ENCODE measurements around the gene ADGRB2.
A peak's percentile ranks its signal among the peaks of the same experiment; 100 is the strongest.

The ADGRB2 gene

GRCh38 chr1:31795096-31795675 is 31.0 kb upstream of the ADGRB2 start:
- DNase-seq (ENCODE audit: extremely low read depth in 1 of 2, low read depth in 1 of 2): no peak

- no peak for DNase-seq (ENCODE audit: extremely low read depth in 1 of 2, low read depth in 1 of 2)
Observed at GRCh38 chr1:31793586-31794285, 29.6 kb upstream of the ADGRB2 start.

DNA sequence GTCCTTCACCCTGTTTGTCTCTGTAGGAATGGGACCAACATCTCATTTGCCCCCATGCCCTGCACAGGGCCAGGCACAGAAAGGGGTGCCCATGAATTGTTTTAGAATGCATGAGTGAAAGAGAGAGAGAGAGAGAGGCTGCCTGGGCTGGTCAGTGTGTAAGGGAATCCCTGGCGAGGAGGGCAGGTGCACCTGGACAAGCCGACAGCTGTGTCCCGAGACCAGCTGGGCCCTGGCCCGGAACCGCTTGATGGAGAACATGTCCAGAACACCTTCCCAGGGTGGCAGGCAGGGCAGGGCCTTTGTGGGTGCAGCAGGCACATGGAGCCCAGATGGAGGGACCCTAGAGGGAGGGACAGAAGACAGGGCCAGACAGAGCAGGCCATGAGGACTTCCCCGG is 28.9 kb upstream of the ADGRB2 start:
- DNase-seq (ENCODE audit: extremely low read depth in 1 of 2, low read depth in 1 of 2): no peak

GRCh38 chr1:31792541-31792940 is 28.4 kb upstream of the ADGRB2 start:
- no peak for DNase-seq (ENCODE audit: extremely low read depth in 1 of 2, low read depth in 1 of 2)

DNA sequence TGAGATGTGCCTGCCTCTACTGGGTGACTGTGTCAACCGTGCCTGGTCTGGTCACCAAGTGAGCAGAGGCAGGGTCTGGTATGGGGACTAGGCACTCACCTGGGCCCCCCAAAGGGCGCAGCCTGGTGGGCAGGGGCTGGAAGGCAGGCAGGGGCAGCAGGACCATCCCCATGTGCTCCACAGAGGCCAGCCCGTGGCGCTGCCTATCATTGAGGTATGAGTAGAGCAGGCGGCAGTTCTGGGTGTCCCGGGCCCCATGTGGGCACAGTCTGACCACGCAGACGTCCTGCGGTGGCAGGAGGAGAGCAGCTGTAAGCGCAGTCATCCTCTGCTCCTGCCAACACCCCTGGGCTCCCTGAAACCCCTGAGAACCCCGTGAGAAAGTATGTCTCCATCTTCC is 28.0 kb upstream of the ADGRB2 start:
- DNase-seq (ENCODE audit: extremely low read depth in 1 of 2, low read depth in 1 of 2): no peak

GRCh38 chr1:31791131-31791858 is 27.2 kb upstream of the ADGRB2 start:
- no peak for DNase-seq (ENCODE audit: extremely low read depth in 1 of 2, low read depth in 1 of 2)

DNA sequence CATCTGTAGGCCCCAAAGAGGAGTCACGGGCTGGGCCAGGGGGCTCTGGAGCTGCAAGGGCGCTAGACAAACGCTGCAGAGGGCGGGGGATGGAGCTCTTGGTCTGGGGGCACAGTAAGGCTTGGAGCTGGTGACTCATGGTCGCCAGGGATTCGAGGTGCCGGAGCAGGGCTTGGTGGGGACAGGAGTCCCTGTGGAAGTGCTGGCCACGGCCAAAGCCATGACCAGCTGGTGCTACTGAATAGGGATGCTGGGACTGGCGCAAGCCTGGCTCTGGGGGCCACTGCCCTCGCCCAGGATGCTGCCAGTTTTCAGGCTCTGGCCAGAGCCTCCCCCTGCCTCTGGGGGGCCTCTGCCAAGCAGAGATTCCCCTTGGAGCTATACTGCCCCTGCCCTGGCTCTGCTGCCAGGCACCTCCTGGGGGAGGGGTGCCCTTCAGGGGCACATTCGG is 26.5 kb upstream of the ADGRB2 start:
- no peak for DNase-seq (ENCODE audit: extremely low read depth in 1 of 2, low read depth in 1 of 2)

DNA sequence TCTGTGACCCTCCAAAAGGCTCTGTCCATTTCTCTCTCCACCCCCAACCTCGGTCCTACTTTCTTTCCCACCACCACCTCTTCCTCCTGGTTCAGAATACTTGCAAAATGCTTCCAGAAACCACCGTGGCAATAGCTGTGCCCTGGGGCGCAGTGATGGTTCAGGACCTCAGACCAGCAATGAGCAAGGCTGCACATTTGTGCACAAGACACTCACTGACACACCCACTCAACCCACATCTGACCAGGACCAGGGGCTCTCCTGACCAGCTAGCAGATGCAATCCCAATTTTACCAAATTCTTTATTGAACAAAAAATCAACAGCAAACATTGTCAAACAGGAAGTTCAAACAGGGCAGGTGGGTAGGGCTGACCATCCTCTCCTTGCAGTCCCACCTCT is 26.0 kb upstream of the ADGRB2 start:
- no peak for DNase-seq (ENCODE audit: extremely low read depth in 1 of 2, low read depth in 1 of 2)

DNA sequence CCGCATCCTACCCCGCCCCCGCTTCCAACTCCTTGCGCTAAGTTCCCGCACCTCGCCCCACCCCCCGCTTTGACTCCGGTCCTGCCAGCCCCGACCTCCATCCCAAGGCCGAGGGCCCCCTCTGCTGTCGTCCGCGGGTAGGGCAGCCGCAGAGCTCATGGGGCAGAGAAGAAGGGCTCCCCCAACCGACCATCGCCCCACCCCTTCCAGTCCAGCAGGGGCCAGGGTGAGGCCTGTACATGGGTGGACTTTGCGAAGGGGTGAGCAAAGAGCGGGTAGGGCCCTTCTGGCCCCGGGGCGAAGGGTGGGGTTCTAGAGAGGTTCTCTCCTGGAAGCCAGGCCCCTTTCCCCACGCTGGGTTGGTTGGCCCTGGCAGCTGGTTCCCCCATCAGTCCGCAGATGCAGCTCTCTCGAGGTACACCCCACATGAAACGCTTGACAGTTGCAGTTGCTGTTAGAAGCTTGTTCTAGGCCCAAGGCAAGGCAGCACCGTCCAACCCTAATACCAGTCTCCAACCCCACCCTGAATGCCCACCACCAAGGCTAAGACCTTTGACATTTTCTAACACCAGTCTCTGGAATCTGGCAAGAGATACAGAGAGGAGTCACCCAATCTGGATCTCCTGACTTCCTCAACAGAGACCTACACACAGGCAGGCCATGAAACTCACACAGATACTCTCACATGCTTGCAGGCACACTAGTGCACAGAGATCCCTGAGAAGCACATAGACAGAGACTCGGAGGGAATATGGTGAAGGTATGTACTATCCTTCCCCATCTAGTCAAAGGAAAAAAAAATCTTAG is 25.3 kb upstream of the ADGRB2 start:
- DNase-seq (ENCODE audit: extremely low read depth in 1 of 2, low read depth in 1 of 2): peak; percentile 89 to 95

DNA sequence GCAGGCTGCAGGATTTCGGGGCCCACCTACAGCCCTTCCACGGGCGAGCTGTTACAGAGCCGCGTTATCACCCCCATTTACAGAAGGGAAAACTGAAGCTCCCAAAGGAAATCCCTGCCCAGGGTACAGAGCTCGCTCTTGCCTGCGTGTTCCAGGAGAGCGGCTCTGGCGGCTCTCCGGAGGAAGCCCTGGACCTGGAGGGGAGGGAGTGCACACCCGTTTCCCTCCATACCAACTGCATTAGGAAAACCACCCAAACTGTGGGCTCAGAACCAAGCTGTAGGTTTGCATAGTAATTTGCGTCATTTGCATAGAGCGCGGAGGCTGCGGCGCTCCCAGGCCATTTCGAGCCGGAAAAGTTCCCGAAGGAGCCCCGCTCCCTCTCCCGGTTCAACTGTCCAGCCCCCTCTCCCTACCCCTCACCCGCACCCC is 24.7 kb upstream of the ADGRB2 start:
- DNase-seq (ENCODE audit: extremely low read depth in 1 of 2, low read depth in 1 of 2): no peak

DNA sequence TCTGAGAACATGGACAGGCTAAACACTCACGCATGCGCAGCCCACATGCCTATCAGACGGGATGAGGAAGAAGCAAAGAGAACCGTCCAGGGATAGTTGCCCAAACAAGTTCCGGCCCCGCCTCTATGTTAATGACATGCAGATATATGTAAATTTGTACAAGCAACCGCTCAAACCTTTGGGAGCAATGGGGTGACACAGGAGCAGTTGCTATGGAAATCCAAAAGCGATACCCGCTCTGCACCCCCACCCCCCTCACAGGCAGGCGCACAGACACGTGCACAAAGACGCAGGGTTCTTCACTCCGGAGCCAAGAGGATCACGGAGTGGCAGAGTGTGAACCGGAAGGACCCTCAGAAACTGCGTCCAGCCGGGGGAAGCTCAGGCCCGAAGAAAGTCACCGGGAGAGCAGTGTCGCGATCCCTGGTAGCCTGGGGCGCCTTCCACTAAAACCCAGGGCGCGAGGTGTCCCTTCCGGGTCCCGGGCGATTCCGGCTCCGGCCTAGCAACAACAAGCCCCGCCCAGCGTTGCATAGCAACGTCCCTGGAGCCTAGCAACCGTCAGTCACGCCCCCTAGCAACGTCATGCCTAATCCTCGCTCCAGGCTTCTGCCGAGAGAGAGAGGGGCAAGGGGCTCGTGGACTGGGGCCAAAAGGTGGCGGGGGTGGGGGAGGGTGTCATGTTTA is 24.1 kb upstream of the ADGRB2 start:
- peak; percentile 76 to 87 for DNase-seq (ENCODE audit: extremely low read depth in 1 of 2, low read depth in 1 of 2)

GRCh38 chr1:31787786-31788137 is 23.6 kb upstream of the ADGRB2 start:
- no peak for DNase-seq (ENCODE audit: extremely low read depth in 1 of 2, low read depth in 1 of 2)

DNA sequence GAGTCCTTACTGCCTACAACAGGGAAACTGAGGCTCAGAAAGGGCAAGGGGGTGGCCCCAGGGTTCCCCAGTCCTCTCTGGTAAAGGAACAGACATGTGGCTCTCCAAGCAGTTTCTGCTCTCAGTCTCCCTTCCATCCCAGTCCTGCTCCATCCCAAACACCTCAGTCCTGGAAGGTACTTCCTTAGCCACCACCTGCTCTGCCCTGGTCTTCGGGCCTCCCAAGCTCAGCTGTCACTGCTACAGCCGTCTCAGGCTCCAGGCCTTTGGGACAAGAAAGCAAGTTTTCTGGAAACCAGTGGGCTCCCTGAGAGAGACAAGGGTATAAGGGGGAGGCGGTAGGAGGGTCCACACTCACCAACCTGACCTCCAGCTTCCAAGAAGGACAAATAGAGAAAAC is 23.1 kb upstream of the ADGRB2 start:
- DNase-seq (ENCODE audit: extremely low read depth in 1 of 2, low read depth in 1 of 2): no peak

- no peak for DNase-seq (ENCODE audit: extremely low read depth in 1 of 2, low read depth in 1 of 2)
Observed at GRCh38 chr1:31786366-31787060, 22.4 kb upstream of the ADGRB2 start.

- no peak for DNase-seq (ENCODE audit: extremely low read depth in 1 of 2, low read depth in 1 of 2)
Observed at GRCh38 chr1:31785947-31786290, 21.8 kb upstream of the ADGRB2 start.

GRCh38 chr1:31785020-31785946 is 21.1 kb upstream of the ADGRB2 start:
- no peak for DNase-seq (ENCODE audit: extremely low read depth in 1 of 2, low read depth in 1 of 2)

GRCh38 chr1:31784356-31785019 is 20.3 kb upstream of the ADGRB2 start:
- no peak for DNase-seq (ENCODE audit: extremely low read depth in 1 of 2, low read depth in 1 of 2)

DNA sequence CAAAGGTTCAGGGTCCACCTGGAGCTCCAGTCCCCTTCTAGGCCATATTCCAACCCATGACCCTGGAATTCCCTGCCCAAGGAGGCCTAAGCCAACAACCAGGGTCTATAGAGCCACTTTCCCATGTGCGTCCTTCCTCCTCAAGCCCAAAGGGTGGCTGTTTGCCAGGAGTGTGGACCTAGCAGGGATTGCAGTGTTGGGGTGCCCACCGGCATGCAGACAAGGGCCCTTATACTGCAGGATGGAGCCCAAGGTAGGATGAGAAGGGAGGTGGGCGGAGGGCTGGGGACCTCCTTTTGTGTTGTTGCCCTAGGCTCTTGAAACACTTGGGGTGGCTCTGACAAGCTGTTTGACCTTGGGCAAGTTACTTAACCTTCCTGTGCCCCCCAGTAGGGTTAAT is 19.7 kb upstream of the ADGRB2 start:
- DNase-seq (ENCODE audit: extremely low read depth in 1 of 2, low read depth in 1 of 2): no peak

All from stimulated activated CD8-positive, alpha-beta memory T cell treated with anti-CD3 and anti-CD28 coated beads, Interleukin-7, amount 100 ng/mL, for 48 hours (primary cell).